DLD1 (cell line): ENCODE measurements around the gene PCNT.

ENCODE experiments used
- in situ Hi-C: cut with HindIII; loops from 2 replicates; pipeline ENCODE4 v1.10.0; 2017; ENCODE audit warnings: low sequenced_read_pairs

The PCNT gene

GRCh38 chr21:46377789-46378188 lies 53.8 kb downstream of the PCNT start:
- in situ Hi-C loops = no loop called here

GRCh38 chr21:46379105-46379504 lies 55.1 kb downstream of the PCNT start:
- in situ Hi-C loops = no loop called here

- in situ Hi-C loops = no loop called here
These were observed 55.7 kb downstream of the PCNT start for GRCh38 chr21:46379691-46380090.

- in situ Hi-C loops = no loop called here
These were observed 57.6 kb downstream of the PCNT start for GRCh38 chr21:46381541-46381940.

GRCh38 chr21:46384556-46384955 lies 60.6 kb downstream of the PCNT start:
- in situ Hi-C loops = no loop called here

- in situ Hi-C loops = no loop called here
These were observed 62.1 kb downstream of the PCNT start for GRCh38 chr21:46385846-46386733.

GRCh38 chr21:46386734-46387088 lies 62.8 kb downstream of the PCNT start:
- in situ Hi-C loops = no loop called here

- in situ Hi-C loops = no loop called here
These were observed 64.4 kb downstream of the PCNT start for GRCh38 chr21:46388206-46388880.

- in situ Hi-C loops = no loop called here
These were observed 64.9 kb downstream of the PCNT start for GRCh38 chr21:46388896-46389295.

GRCh38 chr21:46390603-46391545 lies 66.9 kb downstream of the PCNT start:
- in situ Hi-C loops = loop anchor here (5.0 kb wide), 1 partner anchor 36 kb away; no protein-coding TSS in a partner anchor

- in situ Hi-C loops = loop anchor here (5.0 kb wide), 1 partner anchor 36 kb away; no protein-coding TSS in a partner anchor
These were observed 67.8 kb downstream of the PCNT start for GRCh38 chr21:46391773-46392172.

GRCh38 chr21:46392921-46393320 lies 69.0 kb downstream of the PCNT start:
- in situ Hi-C loops = loop anchor here (5.0 kb wide), 1 partner anchor 34 kb away; no protein-coding TSS in a partner anchor

GRCh38 chr21:46393451-46393940 lies 69.5 kb downstream of the PCNT start:
- in situ Hi-C loops = loop anchor here (5.0 kb wide), 1 partner anchor 34 kb away; no protein-coding TSS in a partner anchor

GRCh38 chr21:46393941-46394594 lies 70.1 kb downstream of the PCNT start:
- in situ Hi-C loops = loop anchor here (5.0 kb wide), 1 partner anchor 33 kb away; no protein-coding TSS in a partner anchor

- in situ Hi-C loops = loop anchor here (5.0 kb wide), 1 partner anchor 33 kb away; no protein-coding TSS in a partner anchor
These were observed 70.7 kb downstream of the PCNT start for GRCh38 chr21:46394595-46395104.

- in situ Hi-C loops = no loop called here
These were observed 73.4 kb downstream of the PCNT start for GRCh38 chr21:46397211-46397905.

GRCh38 chr21:46397993-46398392 lies 74.0 kb downstream of the PCNT start:
- in situ Hi-C loops = no loop called here

GRCh38 chr21:46399129-46399528 lies 75.2 kb downstream of the PCNT start:
- in situ Hi-C loops = no loop called here

GRCh38 chr21:46399686-46400085 lies 75.7 kb downstream of the PCNT start:
- in situ Hi-C loops = no loop called here
